Measurements from ENCODE around the gene IFRD1. TPM values are rescaled to one million over a fixed set of nuclear protein-coding genes. Genes with fewer than 3 reads are reported as not detected.

The IFRD1 gene
- total and polyA plus RNA-seq, 2 experiments from 2014 or later, result 69.9 to 114 TPM

DNA sequence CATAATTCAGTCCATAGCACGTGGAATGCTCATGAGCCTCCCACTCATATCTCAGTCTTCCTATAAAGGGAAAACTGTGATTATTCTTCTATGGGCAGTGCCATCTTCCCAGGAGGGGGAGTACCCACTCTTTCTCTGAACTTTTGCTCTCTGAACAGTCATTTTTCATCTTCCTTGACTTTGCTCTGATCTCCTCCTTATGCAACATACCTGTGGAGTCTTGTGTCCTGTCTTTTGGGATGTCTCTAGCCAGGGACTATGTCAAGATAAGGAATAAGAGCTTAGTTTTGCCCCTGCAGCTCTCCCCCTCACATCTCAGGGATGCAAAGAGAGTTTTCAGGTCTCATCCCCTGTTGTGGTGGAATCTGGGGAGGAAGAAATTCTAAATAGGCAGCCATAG is 58.1 kb downstream of the IFRD1 start:
- Histone ChIP-seq H3K27me3 (no peaks in the 10 kb centered on the region), H4K20me1 (ENCODE audit: insufficient read depth, poor library complexity, severe bottlenecking) (no peaks in the 10 kb centered on the region), H3K4me3 (no peak overlapping the region), H3K4me2 (no peak overlapping the region), H3K36me3 (replicated peaks; ENCODE audit: insufficient read depth, low read depth) (no peaks in the 10 kb centered on the region), H3K9me3 (ENCODE audit: low read depth) (no peaks in the 10 kb centered on the region), H2AFZ (no peak overlapping the region), H3K79me2 (no peaks in the 10 kb centered on the region), H3K4me1 (ENCODE audit: insufficient read depth) (no peaks in the 10 kb centered on the region), H3K27ac (no peak overlapping the region), H3K9me2 (replicated peaks; ENCODE audit: insufficient read depth) (no peaks in the 10 kb centered on the region)
- TF ChIP-seq EZH2phosphoT487 (IDR thresholded peaks at IDR 0.05; ENCODE audit: low read depth, severe bottlenecking, unreplicated experiment), result no peak
- no peak for TF ChIP-seq EZH2 (IDR thresholded peaks at IDR 0.05; ENCODE audit: borderline replicate concordance)
- TF ChIP-seq CTCF (IDR thresholded peaks at IDR 0.05; ENCODE audit: poor library complexity), result no peak
- no peak for DNase-seq (ENCODE audit: low spot score)
- 87% methylated on average over 1 of the region's 1 CpG for WGBS (ENCODE audit: low lambda C conversion rate, missing lambda C conversion rate)

DNA sequence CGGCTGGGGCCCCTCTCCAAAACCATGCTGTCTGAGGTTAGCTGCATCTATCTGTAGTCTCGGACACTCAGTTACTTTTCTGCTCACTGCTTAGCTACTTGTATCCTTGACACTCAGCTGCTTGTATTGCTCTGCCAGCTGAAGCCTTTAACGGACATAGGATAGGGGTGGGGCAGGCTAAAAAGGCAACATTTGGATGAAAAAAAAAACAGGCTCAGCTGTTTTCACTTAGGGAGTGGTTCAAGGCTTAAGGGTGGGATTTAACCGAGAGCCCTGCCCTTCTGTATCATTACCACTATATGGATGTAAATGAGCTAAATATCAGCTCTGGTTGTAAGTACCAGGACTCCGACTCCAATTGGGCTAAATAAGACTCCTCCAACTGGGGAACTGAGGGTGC is 59.1 kb downstream of the IFRD1 start:
- Histone ChIP-seq H3K9me3 (ENCODE audit: low read depth) (no peaks in the 10 kb centered on the region), H3K9me2 (replicated peaks; ENCODE audit: insufficient read depth) (no peaks in the 10 kb centered on the region), H3K36me3 (replicated peaks; ENCODE audit: insufficient read depth, low read depth) (no peaks in the 10 kb centered on the region), H3K4me3 (no peak overlapping the region), H2AFZ (no peak overlapping the region), H4K20me1 (ENCODE audit: insufficient read depth, poor library complexity, severe bottlenecking) (no peaks in the 10 kb centered on the region), H3K27me3 (no peaks in the 10 kb centered on the region), H3K27ac (no peak overlapping the region), H3K4me1 (ENCODE audit: insufficient read depth) (no peaks in the 10 kb centered on the region), H3K79me2 (no peaks in the 10 kb centered on the region), H3K4me2 (no peak overlapping the region)
- TF ChIP-seq CTCF (IDR thresholded peaks at IDR 0.05; ENCODE audit: poor library complexity), result no peak
- 65% methylated on average over 5 of the region's 5 CpGs for WGBS (ENCODE audit: low lambda C conversion rate, missing lambda C conversion rate)
- DNase-seq (ENCODE audit: low spot score), result no peak

- H3K4me2 ChIP-seq, result no peak overlapping the region
- DNase-seq (ENCODE audit: low spot score), result no peak
Measured at GRCh38 chr7:112510001-112510742, 59.9 kb downstream of the IFRD1 start.

More at GRCh38 chr7:112510001-112510742, 59.9 kb downstream of the IFRD1 start:
- H3K79me2 ChIP-seq, result no peaks in the 10 kb centered on the region
- no peaks in the 10 kb centered on the region for H3K36me3 ChIP-seq (replicated peaks; ENCODE audit: insufficient read depth, low read depth)
- no peaks in the 10 kb centered on the region for H3K27me3 ChIP-seq
- TF ChIP-seq CTCF (IDR thresholded peaks at IDR 0.05; ENCODE audit: poor library complexity), result no peak
- no peak for TF ChIP-seq EZH2phosphoT487 (IDR thresholded peaks at IDR 0.05; ENCODE audit: low read depth, severe bottlenecking, unreplicated experiment)
- TF ChIP-seq EZH2 (IDR thresholded peaks at IDR 0.05; ENCODE audit: borderline replicate concordance), result no peak
- WGBS (ENCODE audit: low lambda C conversion rate, missing lambda C conversion rate), result 87% methylated on average over 5 of the region's 5 CpGs
- no peak overlapping the region for H3K4me3 ChIP-seq
- H3K27ac ChIP-seq, result no peak overlapping the region
- H3K9me3 ChIP-seq (ENCODE audit: low read depth), result no peaks in the 10 kb centered on the region
- no peaks in the 10 kb centered on the region for H4K20me1 ChIP-seq (ENCODE audit: insufficient read depth, poor library complexity, severe bottlenecking)
- H3K9me2 ChIP-seq (replicated peaks; ENCODE audit: insufficient read depth), result no peaks in the 10 kb centered on the region
- H3K4me1 ChIP-seq (ENCODE audit: insufficient read depth), result no peaks in the 10 kb centered on the region
- no peak overlapping the region for H2AFZ ChIP-seq

All from hepatocyte (in vitro differentiated cells).